Activated T-cell treated with anti-CD3 and anti-CD28 coated beads, Interleukin-2, amount 50 U/mL, for 24 hours (primary cell): ENCODE measurements around the gene TMEM158.
A peak's percentile ranks its signal among the peaks of the same experiment; 100 is the strongest.

Experiments
- DNase-seq: peaks from one replicate; pipeline ENCODE4 v3.0.0-alpha.2; 2020
- H3K27ac Mint-ChIP-seq: 2 replicates; pipeline ENCODE4 v1.8.0; 2020; ENCODE audit warnings: mild to moderate bottlenecking, mixed read lengths
- H3K27me3 Mint-ChIP-seq: 2 replicates; pipeline ENCODE4 v1.8.0; 2020; ENCODE audit warnings: mixed read lengths
- H3K36me3 Mint-ChIP-seq: 2 replicates; pipeline ENCODE4 v1.8.0; 2020; ENCODE audit warnings: low read depth, mixed read lengths
- H3K4me1 Mint-ChIP-seq: 2 replicates; pipeline ENCODE4 v1.8.0; 2020; ENCODE audit warnings: low read depth, mixed read lengths
- H3K4me3 Mint-ChIP-seq: 2 replicates; pipeline ENCODE4 v1.8.0; 2020; ENCODE audit warnings: mild to moderate bottlenecking, moderate library complexity, mixed read lengths
- H3K9me3 Mint-ChIP-seq: 2 replicates; pipeline ENCODE4 v1.8.0; 2020; ENCODE audit warnings: mixed read lengths

The TMEM158 gene

GRCh38 chr3:45198264-45199260, 27.5 kb downstream of the TMEM158 start:
- Mint-ChIP-seq H3K27me3 (peaks cover 11% of the 10 kb centered on the region), H3K36me3 (no peaks in the 10 kb centered on the region)

GRCh38 chr3:45194791-45195190, 31.3 kb downstream of the TMEM158 start:
- Mint-ChIP-seq H3K36me3 (no peaks in the 10 kb centered on the region), H3K27ac (no peak overlapping the region), H3K27me3 (peaks cover 8% of the 10 kb centered on the region), H3K4me1 (peaks cover 5% of the 10 kb centered on the region), H3K4me3 (no peak overlapping the region), H3K9me3 (no peaks in the 10 kb centered on the region)
- no peak for DNase-seq

More at GRCh38 chr3:45198264-45199260, 27.5 kb downstream of the TMEM158 start:
- H3K9me3 Mint-ChIP-seq: no peaks in the 10 kb centered on the region
- DNase-seq: no peak
- H3K27ac Mint-ChIP-seq: no peak overlapping the region
- no peak overlapping the region for H3K4me3 Mint-ChIP-seq
- H3K4me1 Mint-ChIP-seq: peaks cover 5% of the 10 kb centered on the region

- no peak overlapping the region for H3K27ac Mint-ChIP-seq
- no peaks in the 10 kb centered on the region for H3K9me3 Mint-ChIP-seq
- no peaks in the 10 kb centered on the region for H3K27me3 Mint-ChIP-seq
- no peak for DNase-seq
- no peaks in the 10 kb centered on the region for H3K36me3 Mint-ChIP-seq
- H3K4me1 Mint-ChIP-seq: peaks cover 13% of the 10 kb centered on the region
- H3K4me3 Mint-ChIP-seq: no peak overlapping the region
Observed at GRCh38 chr3:45191924-45192417, 34.1 kb downstream of the TMEM158 start.

- Mint-ChIP-seq H3K4me1 (peaks cover 9% of the 10 kb centered on the region), H3K4me3 (no peak overlapping the region), H3K27me3 (no peaks in the 10 kb centered on the region), H3K36me3 (no peaks in the 10 kb centered on the region), H3K9me3 (no peaks in the 10 kb centered on the region), H3K27ac (no peak overlapping the region)
- DNase-seq: no peak
Observed at GRCh38 chr3:45191424-45191823, 34.7 kb downstream of the TMEM158 start.

- no peak for DNase-seq
- Mint-ChIP-seq H3K9me3 (no peaks in the 10 kb centered on the region), H3K27me3 (peaks cover 7% of the 10 kb centered on the region), H3K27ac (no peak overlapping the region), H3K36me3 (no peaks in the 10 kb centered on the region), H3K4me3 (no peak overlapping the region), H3K4me1 (peaks cover 9% of the 10 kb centered on the region)
Observed at GRCh38 chr3:45188719-45189659, 37.1 kb downstream of the TMEM158 start.

- Mint-ChIP-seq H3K4me3 (no peak overlapping the region), H3K27ac (no peak overlapping the region), H3K36me3 (no peaks in the 10 kb centered on the region), H3K4me1 (peaks cover 13% of the 10 kb centered on the region), H3K9me3 (no peaks in the 10 kb centered on the region), H3K27me3 (peaks cover 7% of the 10 kb centered on the region)
- DNase-seq: no peak
Observed at GRCh38 chr3:45187694-45188141, 38.4 kb downstream of the TMEM158 start.

GRCh38 chr3:45186871-45187270, 39.2 kb downstream of the TMEM158 start:
- Mint-ChIP-seq H3K36me3 (no peaks in the 10 kb centered on the region), H3K4me3 (no peak overlapping the region), H3K27ac (no peak overlapping the region), H3K9me3 (no peaks in the 10 kb centered on the region), H3K4me1 (peaks cover 13% of the 10 kb centered on the region), H3K27me3 (peaks cover 7% of the 10 kb centered on the region)
- no peak for DNase-seq

- Mint-ChIP-seq H3K27me3 (peaks cover 7% of the 10 kb centered on the region), H3K27ac (no peak overlapping the region), H3K36me3 (no peaks in the 10 kb centered on the region), H3K9me3 (no peaks in the 10 kb centered on the region), H3K4me1 (peaks cover 13% of the 10 kb centered on the region), H3K4me3 (no peak overlapping the region)
- DNase-seq: no peak
Observed at GRCh38 chr3:45185461-45185860, 40.6 kb downstream of the TMEM158 start.

GRCh38 chr3:45185052-45185451, 41.0 kb downstream of the TMEM158 start:
- Mint-ChIP-seq H3K4me3 (no peak overlapping the region), H3K27ac (no peak overlapping the region), H3K36me3 (no peaks in the 10 kb centered on the region), H3K4me1 (peaks cover 13% of the 10 kb centered on the region), H3K9me3 (no peaks in the 10 kb centered on the region), H3K27me3 (peaks cover 7% of the 10 kb centered on the region)
- no peak for DNase-seq

GRCh38 chr3:45183872-45184262, 42.2 kb downstream of the TMEM158 start:
- H3K4me1 Mint-ChIP-seq: peaks cover 13% of the 10 kb centered on the region
- DNase-seq: peak; percentile 2
- no peaks in the 10 kb centered on the region for H3K36me3 Mint-ChIP-seq
- peaks cover 7% of the 10 kb centered on the region for H3K27me3 Mint-ChIP-seq
- H3K4me3 Mint-ChIP-seq: no peak overlapping the region
- H3K9me3 Mint-ChIP-seq: no peaks in the 10 kb centered on the region
- H3K27ac Mint-ChIP-seq: no peak overlapping the region

GRCh38 chr3:45182915-45183871, 42.9 kb downstream of the TMEM158 start:
- peaks cover 13% of the 10 kb centered on the region for H3K4me1 Mint-ChIP-seq
- no peak overlapping the region for H3K27ac Mint-ChIP-seq
- no peaks in the 10 kb centered on the region for H3K9me3 Mint-ChIP-seq
- no peaks in the 10 kb centered on the region for H3K36me3 Mint-ChIP-seq
- H3K27me3 Mint-ChIP-seq: peaks cover 7% of the 10 kb centered on the region
- H3K4me3 Mint-ChIP-seq: no peak overlapping the region
- peak; percentile 29 for DNase-seq

- Mint-ChIP-seq H3K4me3 (no peak overlapping the region), H3K27ac (no peak overlapping the region), H3K9me3 (no peaks in the 10 kb centered on the region), H3K27me3 (peaks cover 7% of the 10 kb centered on the region), H3K36me3 (no peaks in the 10 kb centered on the region), H3K4me1 (peaks cover 4% of the 10 kb centered on the region)
- DNase-seq: no peak
Observed at GRCh38 chr3:45181496-45181895, 44.6 kb downstream of the TMEM158 start.

- no peaks in the 10 kb centered on the region for H3K36me3 Mint-ChIP-seq
- DNase-seq: peak; percentile 15
- no peaks in the 10 kb centered on the region for H3K9me3 Mint-ChIP-seq
- no peak overlapping the region for H3K27ac Mint-ChIP-seq
- no peak overlapping the region for H3K4me3 Mint-ChIP-seq
- peaks cover 4% of the 10 kb centered on the region for H3K4me1 Mint-ChIP-seq
- peaks cover 7% of the 10 kb centered on the region for H3K27me3 Mint-ChIP-seq
Observed at GRCh38 chr3:45180899-45181298, 45.2 kb downstream of the TMEM158 start.
